DOHH2 (cell line): Measurements from ENCODE around the gene TLDC2.
"Not testable (repeated sequence)": the region's sequence is repeated elsewhere in the genome, so short reads cannot be mapped to it uniquely, and the experiment has no call there.

Experiments
- H3F3A ChIP-seq: fragments of 200-600 bp; sonication (generic), shearing (Covaris generic); 2 replicates; pipeline ENCODE4 v1.6.0; 2016; ENCODE audit warnings: antibody characterized with exemption, mild to moderate bottlenecking; ENCODE audit not compliant: control insufficient read depth, insufficient read depth
- H3K27ac ChIP-seq: fragments of 200-600 bp; sonication (generic); 2 replicates; pipeline ENCODE4 v1.5.1; 2014; ENCODE audit warnings: low read depth, mild to moderate bottlenecking, low read length, moderate library complexity
- H3K27me3 ChIP-seq: fragments of 200-600 bp; sonication (generic); 2 replicates; pipeline ENCODE4 v1.6.1; 2014; ENCODE audit warnings: mild to moderate bottlenecking, low read length, mixed read lengths; ENCODE audit not compliant: control insufficient read depth
- H3K36me3 ChIP-seq: fragments of 200-600 bp; sonication (generic); 2 replicates; pipeline ENCODE4 v1.6.1; 2014; ENCODE audit warnings: mild to moderate bottlenecking, low read length, moderate library complexity, mixed read lengths; ENCODE audit not compliant: control insufficient read depth
- H3K4me1 ChIP-seq: fragments of 200-600 bp; sonication (generic); 2 replicates; pipeline ENCODE4 v1.6.1; 2014; ENCODE audit warnings: mild to moderate bottlenecking, low read length, mixed read lengths; ENCODE audit not compliant: control insufficient read depth
- H3K4me2 ChIP-seq: fragments of 200-600 bp; sonication (generic); 2 replicates; pipeline ENCODE4 v1.6.0; 2014; ENCODE audit warnings: mild to moderate bottlenecking, low read length, moderate library complexity
- H3K4me3 ChIP-seq: fragments of 200-600 bp; sonication (generic); 2 replicates; pipeline ENCODE4 v1.5.1; 2014; ENCODE audit warnings: mild to moderate bottlenecking, low read length, mixed read lengths
- H3K79me2 ChIP-seq: fragments of 200-600 bp; sonication (generic); 2 replicates; pipeline ENCODE4 v1.6.1; 2014; ENCODE audit warnings: mild to moderate bottlenecking, low read length, mixed read lengths; ENCODE audit not compliant: control insufficient read depth
- H3K9me2 ChIP-seq: fragments of 200-600 bp; sonication (generic); replicated peaks from 2 replicates; pipeline ENCODE4 v1.6.1; 2014; ENCODE audit warnings: mild to moderate bottlenecking, low read length, mixed read lengths; ENCODE audit not compliant: control insufficient read depth
- H3K9me3 ChIP-seq: fragments of 200-600 bp; sonication (generic); 2 replicates; pipeline ENCODE4 v1.6.1; 2014; ENCODE audit warnings: antibody characterized with exemption, low read length, mixed read lengths; ENCODE audit not compliant: control insufficient read depth, insufficient read depth
- H4K20me1 ChIP-seq: fragments of 200-600 bp; sonication (generic); 2 replicates; pipeline ENCODE4 v1.6.0; 2014; ENCODE audit warnings: low read depth, mild to moderate bottlenecking, antibody characterized with exemption, low read length, moderate library complexity; ENCODE audit not compliant: control insufficient read depth, insufficient read depth
- CTCF ChIP-seq: fragments of 200-600 bp; sonication (generic); IDR thresholded peaks from one replicate; pipeline ENCODE4 v1.5.1; 2014; ENCODE audit warnings: antibody characterized with exemption, mild to moderate bottlenecking, low read depth, low read length; ENCODE audit not compliant: poor library complexity, severe bottlenecking
- EZH2phosphoT487 ChIP-seq: fragments of 200-600 bp; sonication (generic); IDR thresholded peaks from 2 replicates; pipeline ENCODE4 v1.6.1; 2017; ENCODE audit warnings: borderline replicate concordance, mild to moderate bottlenecking, antibody characterized with exemption, low read length, moderate library complexity, mixed read lengths

Gene TLDC2

GRCh38 chr20:36873498-36874189 is 2.3 kb upstream of the TLDC2 start:
- Histone ChIP-seq H3K9me3 (no peaks in the 10 kb centered on the region), H3K27me3 (no peaks in the 10 kb centered on the region; the same call in 1 of the 2 replicates), H3F3A (no peaks in the 10 kb centered on the region; the same call in 1 of the 2 replicates), H3K79me2 (no peaks in the 10 kb centered on the region), H3K4me3 (no peak overlapping the region), H3K27ac (no peak overlapping the region), H4K20me1 (no peaks in the 10 kb centered on the region), H3K9me2 (no peaks in the 10 kb centered on the region), H3K4me1 (peaks cover 26% of the 10 kb centered on the region), H3K4me2 (no peak overlapping the region), H3K36me3 (no peaks in the 10 kb centered on the region)
- TF ChIP-seq CTCF (no peak), EZH2phosphoT487 (no peak)

GRCh38 chr20:36875093-36875492 is 845 bp upstream of the TLDC2 start:
- Histone ChIP-seq H3K4me2 (peak overlapping the region; percentile 37), H3K4me1 (peaks cover 26% of the 10 kb centered on the region)
- H3K27ac ChIP-seq, H3K79me2 ChIP-seq, H3K36me3 ChIP-seq, H3F3A ChIP-seq, H3K27me3 ChIP-seq, H3K4me3 ChIP-seq, H3K9me2 ChIP-seq, H4K20me1 ChIP-seq, H3K9me3 ChIP-seq: not testable (repeated sequence)

DNA sequence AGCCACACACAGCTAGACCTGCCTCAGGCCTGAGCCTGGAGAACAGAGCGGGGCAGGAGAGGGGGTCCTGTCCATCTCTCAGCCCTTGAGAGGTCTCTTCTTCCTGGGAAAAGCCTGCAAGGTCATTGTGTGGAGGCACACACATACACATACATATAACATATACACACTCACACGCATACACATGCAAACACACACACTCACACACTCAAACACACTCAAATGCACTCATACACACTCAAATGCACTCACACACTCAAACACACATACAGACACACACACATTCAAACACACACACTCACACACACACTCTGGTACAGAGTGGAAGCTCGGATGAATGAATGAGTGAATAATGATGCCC is 515 bp downstream of the TLDC2 start:
- no peak overlapping the region for H3K27ac ChIP-seq
- TF ChIP-seq EZH2phosphoT487 = no peak
- no peaks in the 10 kb centered on the region for H3K9me3 ChIP-seq
- H3K4me2 ChIP-seq = no peak overlapping the region
- H3F3A ChIP-seq = no peaks in the 10 kb centered on the region; the same call in 1 of the 2 replicates
- no peaks in the 10 kb centered on the region for H3K9me2 ChIP-seq
- no peaks in the 10 kb centered on the region for H4K20me1 ChIP-seq
- no peaks in the 10 kb centered on the region; the same call in 1 of the 2 replicates for H3K27me3 ChIP-seq
- no peaks in the 10 kb centered on the region for H3K36me3 ChIP-seq
- peaks cover 26% of the 10 kb centered on the region for H3K4me1 ChIP-seq
- H3K4me3 ChIP-seq = no peak overlapping the region
- H3K79me2 ChIP-seq = no peaks in the 10 kb centered on the region

- H3K79me2 ChIP-seq = no peaks in the 10 kb centered on the region
- H3F3A ChIP-seq = no peaks in the 10 kb centered on the region; the same call in 1 of the 2 replicates
- peaks cover 24% of the 10 kb centered on the region for H3K4me1 ChIP-seq
- no peak overlapping the region for H3K27ac ChIP-seq
- no peak for TF ChIP-seq EZH2phosphoT487
- no peak for TF ChIP-seq CTCF
- H4K20me1 ChIP-seq = no peaks in the 10 kb centered on the region
- no peaks in the 10 kb centered on the region for H3K9me2 ChIP-seq
- H3K9me3 ChIP-seq = no peaks in the 10 kb centered on the region
- H3K4me2 ChIP-seq = no peak overlapping the region
- H3K27me3 ChIP-seq = no peaks in the 10 kb centered on the region; the same call in 1 of the 2 replicates
- H3K4me3 ChIP-seq = no peak overlapping the region
- H3K36me3 ChIP-seq = no peaks in the 10 kb centered on the region
Measured at GRCh38 chr20:36878941-36879340, 3.0 kb downstream of the TLDC2 start.
